Testis (tissue), 3 donors: ENCODE results near the gene RSF1. TPM values are rescaled to one million over a fixed set of nuclear protein-coding genes. Genes with fewer than 3 reads are reported as not detected.

Experiments used
- DNase-seq: peaks from one replicate; pipeline ENCODE4 v3.0.0-alpha.2; 2019
- H3K27ac ChIP-seq, 2 donors: fragments of 200-600 bp; sonication (generic); one replicate each; pipeline ENCODE4 v1.5.1; 2019
- H3K27me3 ChIP-seq: fragments of 200-600 bp; sonication (generic); one replicate; pipeline ENCODE4 v1.5.1; 2019
- H3K36me3 ChIP-seq: fragments of 200-600 bp; sonication (generic); one replicate; pipeline ENCODE4 v1.5.1; 2017; ENCODE audit warnings: low read depth; ENCODE audit errors: missing control alignments
- H3K4me1 ChIP-seq: fragments of 200-600 bp; sonication (generic); one replicate; pipeline ENCODE4 v1.5.1; 2019
- H3K4me3 ChIP-seq, 2 donors: fragments of 200-600 bp; sonication (generic); one replicate each; pipeline ENCODE4 v1.5.1; 2017 to 2019
- H3K9me3 ChIP-seq: fragments of 200-600 bp; sonication (generic); one replicate; pipeline ENCODE4 v1.5.1; 2017
- POLR2A ChIP-seq: fragments of 450-650 bp; IDR thresholded peaks from one replicate; pipeline ENCODE4 v1.6.1; 2017; ENCODE audit warnings: antibody characterized with exemption, mild to moderate bottlenecking, moderate library complexity
- WGBS, 2 donors: methylation state at CpG; one replicate each; pipeline ENCODE4 v1.1.5; 2018; 5-methylcytosine and 5-hydroxymethylcytosine counted together
- intact Hi-C: fragments of 100-400 bp; cut with DNase I; formaldehyde crosslinking; loops from one replicate; pipeline ENCODE4 v1.15.1; 2023; ENCODE audit warnings: low total_unique reads
- polyA plus RNA-seq: library from polyadenylated mRNA; stranded (reverse); fragments of 350-450 nt; fragmentation: Illumina TruSeq; extraction: RNeasy Lipid Tissue Mini Kit (QIAGEN cat#74804); gene quantifications from one replicate; pipeline ENCODE4 v1.2.3, GENCODE V29; 2014; ENCODE audit warnings: low read depth, low replicate concordance; ENCODE audit not compliant: insufficient read depth
- total RNA-seq, 2 donors: library from RNA; depleted of rRNA; stranded (reverse); fragments of >200 nt; gene quantifications; one replicate each; pipeline ENCODE4 v1.2.3, GENCODE V29; 2016
- TF ChIP-seq, protein P1 (sequence below), 3 experiments: fragments of 450-650 bp in 2 of 3; fragments of 200-600 bp in 1 of 3; sonication (generic) in 1 of 3; IDR thresholded peaks; one replicate each; pipeline ENCODE4 v1.5.1; 2016 to 2019; ENCODE audit warnings: antibody characterized with exemption in 3 of 3, mild to moderate bottlenecking in 2 of 3, moderate library complexity in 1 of 3

Gene RSF1
- total and polyA plus RNA-seq, 3 donors from 2014 or later, result 17.7 to 168 (median 94.6) TPM

GRCh38 chr11:77736473-77736872 lies 84.0 kb downstream of the RSF1 start:
- intact Hi-C loops, result no loop called here
- H3K36me3 ChIP-seq, result no peaks in the 10 kb centered on the region
- DNase-seq, result no peak
- 88 to 93% methylated on average over 2 of the region's 2 CpGs for WGBS, 2 donors
- no peak overlapping the region for H3K4me3 ChIP-seq
- no peaks in the 10 kb centered on the region for H3K4me1 ChIP-seq
- no peaks in the 10 kb centered on the region for H3K27me3 ChIP-seq
- TF ChIP-seq, protein P1, sequence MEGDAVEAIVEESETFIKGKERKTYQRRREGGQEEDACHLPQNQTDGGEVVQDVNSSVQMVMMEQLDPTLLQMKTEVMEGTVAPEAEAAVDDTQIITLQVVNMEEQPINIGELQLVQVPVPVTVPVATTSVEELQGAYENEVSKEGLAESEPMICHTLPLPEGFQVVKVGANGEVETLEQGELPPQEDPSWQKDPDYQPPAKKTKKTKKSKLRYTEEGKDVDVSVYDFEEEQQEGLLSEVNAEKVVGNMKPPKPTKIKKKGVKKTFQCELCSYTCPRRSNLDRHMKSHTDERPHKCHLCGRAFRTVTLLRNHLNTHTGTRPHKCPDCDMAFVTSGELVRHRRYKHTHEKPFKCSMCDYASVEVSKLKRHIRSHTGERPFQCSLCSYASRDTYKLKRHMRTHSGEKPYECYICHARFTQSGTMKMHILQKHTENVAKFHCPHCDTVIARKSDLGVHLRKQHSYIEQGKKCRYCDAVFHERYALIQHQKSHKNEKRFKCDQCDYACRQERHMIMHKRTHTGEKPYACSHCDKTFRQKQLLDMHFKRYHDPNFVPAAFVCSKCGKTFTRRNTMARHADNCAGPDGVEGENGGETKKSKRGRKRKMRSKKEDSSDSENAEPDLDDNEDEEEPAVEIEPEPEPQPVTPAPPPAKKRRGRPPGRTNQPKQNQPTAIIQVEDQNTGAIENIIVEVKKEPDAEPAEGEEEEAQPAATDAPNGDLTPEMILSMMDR (IDR thresholded peaks at IDR 0.05), result no peak
- no peak for TF ChIP-seq POLR2A
- H3K9me3 ChIP-seq, result no peaks in the 10 kb centered on the region
- H3K27ac ChIP-seq, result no peak overlapping the region

- no peaks in the 10 kb centered on the region for H3K36me3 ChIP-seq
- no peaks in the 10 kb centered on the region for H3K4me1 ChIP-seq
- no peak for DNase-seq
- H3K9me3 ChIP-seq, result no peaks in the 10 kb centered on the region
- no peak overlapping the region for H3K4me3 ChIP-seq
- no peaks in the 10 kb centered on the region for H3K27me3 ChIP-seq
- H3K27ac ChIP-seq, result no peak overlapping the region
- intact Hi-C loops, result no loop called here
- TF ChIP-seq POLR2A, result no peak
- TF ChIP-seq, protein P1 (IDR thresholded peaks at IDR 0.05), result no peak
- 96 to 99% methylated on average over 18 to 26 of the region's 26 CpGs for whole genome bisulfite sequencing, 2 donors
Observed at GRCh38 chr11:77734890-77735289, 85.6 kb downstream of the RSF1 start.

DNA sequence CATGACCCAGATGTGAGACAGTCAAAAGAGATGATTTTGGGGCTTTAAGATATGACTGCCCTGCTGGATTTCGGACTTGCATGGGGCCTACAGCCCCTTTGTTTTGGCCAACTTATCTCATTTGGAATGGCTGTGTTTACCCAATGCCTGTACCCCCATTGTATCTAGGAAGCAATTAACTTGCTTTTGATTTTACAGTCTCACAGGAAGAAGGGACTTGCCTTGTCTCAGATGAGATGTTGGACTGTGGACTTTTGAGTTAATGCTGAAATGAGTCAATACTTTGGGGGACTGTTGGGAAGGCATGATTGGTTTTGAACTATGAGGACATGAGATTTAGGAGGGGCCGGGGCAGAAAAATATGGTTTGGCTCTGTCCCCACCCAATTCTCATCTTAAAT lies 88.4 kb downstream of the RSF1 start:
- H3K36me3 ChIP-seq, result no peaks in the 10 kb centered on the region
- 94 to 100% methylated on average over 2 of the region's 2 CpGs for WGBS, 2 donors
- no peak overlapping the region for H3K4me3 ChIP-seq
- no peaks in the 10 kb centered on the region for H3K9me3 ChIP-seq
- TF ChIP-seq POLR2A, result no peak
- TF ChIP-seq, protein P1 (IDR thresholded peaks at IDR 0.05), result no peak
- intact Hi-C loops, result no loop called here
- no peak for DNase-seq
- no peaks in the 10 kb centered on the region for H3K27me3 ChIP-seq
- H3K4me1 ChIP-seq, result no peaks in the 10 kb centered on the region
- H3K27ac ChIP-seq, result no peak overlapping the region

GRCh38 chr11:77730789-77731188 lies 89.7 kb downstream of the RSF1 start:
- Histone ChIP-seq H3K36me3 (no peaks in the 10 kb centered on the region), H3K27me3 (no peaks in the 10 kb centered on the region), H3K4me1 (no peaks in the 10 kb centered on the region), H3K4me3 (no peak overlapping the region), H3K27ac (no peak overlapping the region), H3K9me3 (no peaks in the 10 kb centered on the region)
- DNase-seq, result no peak
- 99% methylated on average over 3 of the region's 3 CpGs for WGBS, 2 donors
- intact Hi-C loops, result no loop called here
- no peak for TF ChIP-seq POLR2A
- TF ChIP-seq, protein P1 (IDR thresholded peaks at IDR 0.05), result no peak

GRCh38 chr11:77729063-77729462 lies 91.5 kb downstream of the RSF1 start:
- no peaks in the 10 kb centered on the region for H3K27me3 ChIP-seq
- DNase-seq, result no peak
- H3K4me1 ChIP-seq, result no peaks in the 10 kb centered on the region
- no peaks in the 10 kb centered on the region for H3K9me3 ChIP-seq
- TF ChIP-seq, protein P1 (IDR thresholded peaks at IDR 0.05), result no peak
- WGBS, 2 donors, result 96% methylated on average over 2 of the region's 2 CpGs
- H3K36me3 ChIP-seq, result no peaks in the 10 kb centered on the region
- intact Hi-C loops, result no loop called here
- H3K4me3 ChIP-seq, result no peak overlapping the region
- no peak overlapping the region for H3K27ac ChIP-seq
